KMS-11 (cell line): ENCODE measurements around the gene TMEM212.

ENCODE experiments used
- H2AFZ ChIP-seq: fragments of 200-600 bp; sonication (generic); 2 replicates; pipeline ENCODE4 v1.6.1; 2016; ENCODE audit warnings: antibody characterized with exemption, mixed run types, low read depth
- H3K27ac ChIP-seq: fragments of 200-600 bp; sonication (generic); 2 replicates; pipeline ENCODE4 v1.6.1; 2016; ENCODE audit warnings: mild to moderate bottlenecking, mixed run types
- H3K27me3 ChIP-seq: fragments of 200-600 bp; sonication (generic); 2 replicates; pipeline ENCODE4 v1.6.1; 2017; ENCODE audit warnings: mild to moderate bottlenecking, low read depth, mixed run types, moderate library complexity; ENCODE audit not compliant: insufficient read depth
- H3K36me3 ChIP-seq: fragments of 200-600 bp; sonication (generic); 2 replicates; pipeline ENCODE4 v1.6.1; 2017; ENCODE audit warnings: mild to moderate bottlenecking, mixed run types; ENCODE audit not compliant: insufficient read depth
- H3K4me1 ChIP-seq: fragments of 200-600 bp; sonication (generic); 2 replicates; pipeline ENCODE4 v1.6.1; 2016; ENCODE audit warnings: mild to moderate bottlenecking, low read depth, mixed run types; ENCODE audit not compliant: poor library complexity, severe bottlenecking
- H3K4me2 ChIP-seq: fragments of 200-600 bp; sonication (generic); 2 replicates; pipeline ENCODE4 v1.7.0; 2016; ENCODE audit warnings: mild to moderate bottlenecking, mixed run types
- H3K4me3 ChIP-seq: fragments of 200-600 bp; sonication (generic); IDR thresholded peaks from 2 replicates; pipeline ENCODE4 v1.6.1; 2017; ENCODE audit warnings: low read depth, low read length, mixed read lengths; ENCODE audit not compliant: insufficient read depth
- H3K79me2 ChIP-seq: fragments of 200-600 bp; sonication (generic); 2 replicates; pipeline ENCODE4 v1.6.1; 2016; ENCODE audit warnings: low read depth, mixed run types; ENCODE audit not compliant: insufficient read depth
- H3K9ac ChIP-seq: fragments of 200-600 bp; sonication (generic); 2 replicates; pipeline ENCODE4 v1.6.1; 2016; ENCODE audit warnings: mild to moderate bottlenecking, mixed run types
- H4K20me1 ChIP-seq: fragments of 200-600 bp; sonication (generic); 2 replicates; pipeline ENCODE4 v1.6.1; 2016; ENCODE audit warnings: mild to moderate bottlenecking, mixed run types; ENCODE audit not compliant: insufficient read depth
- CTCF ChIP-seq: fragments of 200-600 bp; sonication (generic); conservative IDR thresholded peaks from 2 replicates; pipeline ENCODE4 v1.6.1; 2017; ENCODE audit warnings: low read depth, mild to moderate bottlenecking, antibody characterized with exemption, low read length, moderate library complexity, mixed read lengths

Gene TMEM212

GRCh38 chr3:171804618-171805389 lies 38.3 kb upstream of the TMEM212 start:
- Histone ChIP-seq H3K27me3 (no peaks in the 10 kb centered on the region), H3K4me3 (no peak overlapping the region), H3K36me3 (no peaks in the 10 kb centered on the region), H3K79me2 (no peaks in the 10 kb centered on the region), H3K9ac (no peak overlapping the region), H3K27ac (no peak overlapping the region), H4K20me1 (no peaks in the 10 kb centered on the region), H2AFZ (no peak overlapping the region), H3K4me2 (no peak overlapping the region), H3K4me1 (peaks cover 4% of the 10 kb centered on the region)
- no peak for TF ChIP-seq CTCF

GRCh38 chr3:171805687-171806086 lies 37.5 kb upstream of the TMEM212 start:
- Histone ChIP-seq H3K4me1 (peaks cover 4% of the 10 kb centered on the region), H3K27me3 (no peaks in the 10 kb centered on the region), H3K4me2 (no peak overlapping the region), H2AFZ (no peak overlapping the region), H3K4me3 (no peak overlapping the region), H3K9ac (no peak overlapping the region), H3K27ac (no peak overlapping the region), H3K79me2 (no peaks in the 10 kb centered on the region), H3K36me3 (no peaks in the 10 kb centered on the region), H4K20me1 (no peaks in the 10 kb centered on the region)
- TF ChIP-seq CTCF = no peak

- no peaks in the 10 kb centered on the region for H4K20me1 ChIP-seq
- no peak overlapping the region for H3K4me3 ChIP-seq
- H3K36me3 ChIP-seq = no peaks in the 10 kb centered on the region
- no peaks in the 10 kb centered on the region for H3K79me2 ChIP-seq
- H2AFZ ChIP-seq = no peak overlapping the region
- H3K27me3 ChIP-seq = no peaks in the 10 kb centered on the region
- no peak overlapping the region for H3K9ac ChIP-seq
- no peak overlapping the region for H3K27ac ChIP-seq
- no peak for TF ChIP-seq CTCF
- peaks cover 4% of the 10 kb centered on the region for H3K4me1 ChIP-seq
- no peak overlapping the region for H3K4me2 ChIP-seq
Observed at GRCh38 chr3:171806200-171807128, 36.7 kb upstream of the TMEM212 start.

GRCh38 chr3:171807129-171807675 lies 35.9 kb upstream of the TMEM212 start:
- no peaks in the 10 kb centered on the region for H4K20me1 ChIP-seq
- H3K36me3 ChIP-seq = no peaks in the 10 kb centered on the region
- no peak for TF ChIP-seq CTCF
- no peaks in the 10 kb centered on the region for H3K79me2 ChIP-seq
- H3K4me1 ChIP-seq = peaks cover 4% of the 10 kb centered on the region
- H3K4me2 ChIP-seq = no peak overlapping the region
- H3K27me3 ChIP-seq = no peaks in the 10 kb centered on the region
- no peak overlapping the region for H3K4me3 ChIP-seq
- no peak overlapping the region for H3K9ac ChIP-seq
- no peak overlapping the region for H3K27ac ChIP-seq
- no peak overlapping the region for H2AFZ ChIP-seq
